Smooth muscle cell (in vitro differentiated cells): ENCODE results near the gene ITGA7. TPM values are rescaled to one million over a fixed set of nuclear protein-coding genes. Genes with fewer than 3 reads are reported as not detected.

ENCODE experiments used
- DNase-seq: peaks from one replicate; lab custom pipeline; 2025; ENCODE audit not compliant: unreplicated experiment; lab: John Stamatoyannopoulos, UW
- H2AFZ ChIP-seq: fragments of 200-600 bp; sonication (generic); 2 replicates; pipeline ENCODE4 v1.6.0; 2016; ENCODE audit warnings: antibody characterized with exemption, low read depth, mild to moderate bottlenecking
- H3F3A ChIP-seq: fragments of 200-600 bp; sonication (generic); 2 replicates; pipeline ENCODE4 v1.6.0; 2017; ENCODE audit warnings: antibody characterized with exemption, low read depth
- H3K27ac ChIP-seq: fragments of 200-600 bp; sonication (generic); 2 replicates; pipeline ENCODE4 v1.5.1; 2016; ENCODE audit warnings: low read depth, mild to moderate bottlenecking
- H3K27me3 ChIP-seq: fragments of 200-600 bp; sonication (generic); 2 replicates; pipeline ENCODE4 v1.6.1; 2016; ENCODE audit warnings: low read depth, mild to moderate bottlenecking
- H3K36me3 ChIP-seq: fragments of 200-600 bp; sonication (generic); 2 replicates; pipeline ENCODE4 v1.5.1; 2016; ENCODE audit warnings: low read depth
- H3K4me1 ChIP-seq: fragments of 200-600 bp; sonication (generic); 2 replicates; pipeline ENCODE4 v1.5.1; 2016; ENCODE audit warnings: low read depth
- H3K4me2 ChIP-seq: fragments of 200-600 bp; sonication (generic); 2 replicates; pipeline ENCODE4 v1.6.0; 2016; ENCODE audit warnings: mild to moderate bottlenecking
- H3K4me3 ChIP-seq: fragments of 200-600 bp; sonication (generic); 2 replicates; pipeline ENCODE4 v1.5.1; 2016; ENCODE audit warnings: mild to moderate bottlenecking
- H3K79me2 ChIP-seq: fragments of 200-600 bp; sonication (generic); 2 replicates; pipeline ENCODE4 v1.6.0; 2016; ENCODE audit warnings: low read depth, mild to moderate bottlenecking
- H3K9ac ChIP-seq: fragments of 200-600 bp; sonication (generic); 2 replicates; pipeline ENCODE4 v1.6.0; 2016; ENCODE audit warnings: low read depth
- H3K9me3 ChIP-seq: fragments of 200-600 bp; sonication (generic); replicated peaks from 2 replicates; pipeline ENCODE4 v1.5.1; 2016; ENCODE audit warnings: low read depth
- H4K20me1 ChIP-seq: fragments of 200-600 bp; sonication (generic); 2 replicates; pipeline ENCODE4 v1.6.0; 2016; ENCODE audit warnings: low read depth
- WGBS: methylation state at CpG from one replicate; pipeline ENCODE4 v1.1.7; 2016; ENCODE audit warnings: low lambda C conversion rate; 5-methylcytosine and 5-hydroxymethylcytosine counted together
- polyA plus RNA-seq: library from polyadenylated mRNA; unstranded; fragments of >200 nt; fragmentation: Nextera tagmentation; extraction: Ambion mirVana; gene quantifications from 2 replicates; pipeline ENCODE4 v1.2.1, GENCODE V29; 2016
- total RNA-seq: library from RNA; depleted of rRNA; stranded (reverse); fragments of >200 nt; gene quantifications from 2 replicates; pipeline ENCODE4 v1.2.3, GENCODE V29; 2014
- TF ChIP-seq, protein P1 (sequence below): fragments of 200-600 bp; sonication (generic); IDR thresholded peaks from 2 replicates; pipeline ENCODE4 v1.5.1; 2017; ENCODE audit warnings: borderline replicate concordance, mild to moderate bottlenecking, antibody characterized with exemption; ENCODE audit not compliant: insufficient read depth, poor library complexity, severe bottlenecking

ITGA7 gene
- total and polyA plus RNA-seq, 2 experiments from 2014 or later, result 0.90 to 1.1 TPM

DNA sequence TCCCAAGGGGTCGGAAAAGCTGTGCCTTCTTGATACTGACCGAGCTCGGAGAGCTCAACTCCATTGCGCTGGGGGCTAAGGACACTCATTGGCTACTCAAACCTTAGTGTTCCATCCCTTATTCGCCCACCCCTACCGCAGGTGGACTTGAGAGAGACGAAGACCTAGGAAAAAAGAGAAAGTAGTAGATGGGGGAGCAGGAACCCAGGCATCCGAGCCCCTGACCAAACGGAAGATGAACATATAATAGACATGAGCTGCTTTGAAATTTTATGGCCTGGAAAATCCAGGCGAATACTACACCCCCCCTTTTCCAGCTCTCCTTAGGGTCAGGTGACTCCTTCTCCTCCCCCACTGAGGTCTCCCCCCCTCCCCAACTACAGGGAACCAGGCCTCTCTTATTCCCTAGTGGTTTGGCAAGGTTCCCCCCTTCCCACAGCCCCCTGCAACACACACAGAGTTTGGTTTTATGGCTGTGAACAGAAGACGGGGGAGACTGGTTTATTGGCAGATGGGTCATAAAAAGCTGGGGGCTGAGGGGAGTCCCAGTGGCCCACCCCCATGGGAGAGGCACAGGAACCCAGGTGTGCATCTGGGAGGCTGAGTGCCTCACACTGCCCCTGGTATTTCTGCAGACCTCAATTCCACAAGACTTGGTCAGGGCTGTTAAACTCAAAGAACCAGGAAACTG is 36.8 kb upstream of the ITGA7 start:
- WGBS, result 6% methylated on average over 10 of the region's 11 CpGs
- DNase-seq, result no peak
- Histone ChIP-seq H3F3A (no peaks in the 10 kb centered on the region), H3K79me2 (peaks cover 7% of the 10 kb centered on the region), H3K4me3 (peak overlapping the region; percentile 80), H3K9me3 (no peaks in the 10 kb centered on the region), H2AFZ (no peak overlapping the region), H3K36me3 (no peaks in the 10 kb centered on the region), H3K27me3 (no peaks in the 10 kb centered on the region), H3K4me1 (peaks cover 35% of the 10 kb centered on the region), H4K20me1 (peaks cover 48% of the 10 kb centered on the region), H3K27ac (no peak overlapping the region), H3K9ac (no peak overlapping the region), H3K4me2 (peak overlapping the region; percentile 96)
- TF ChIP-seq, protein P1, sequence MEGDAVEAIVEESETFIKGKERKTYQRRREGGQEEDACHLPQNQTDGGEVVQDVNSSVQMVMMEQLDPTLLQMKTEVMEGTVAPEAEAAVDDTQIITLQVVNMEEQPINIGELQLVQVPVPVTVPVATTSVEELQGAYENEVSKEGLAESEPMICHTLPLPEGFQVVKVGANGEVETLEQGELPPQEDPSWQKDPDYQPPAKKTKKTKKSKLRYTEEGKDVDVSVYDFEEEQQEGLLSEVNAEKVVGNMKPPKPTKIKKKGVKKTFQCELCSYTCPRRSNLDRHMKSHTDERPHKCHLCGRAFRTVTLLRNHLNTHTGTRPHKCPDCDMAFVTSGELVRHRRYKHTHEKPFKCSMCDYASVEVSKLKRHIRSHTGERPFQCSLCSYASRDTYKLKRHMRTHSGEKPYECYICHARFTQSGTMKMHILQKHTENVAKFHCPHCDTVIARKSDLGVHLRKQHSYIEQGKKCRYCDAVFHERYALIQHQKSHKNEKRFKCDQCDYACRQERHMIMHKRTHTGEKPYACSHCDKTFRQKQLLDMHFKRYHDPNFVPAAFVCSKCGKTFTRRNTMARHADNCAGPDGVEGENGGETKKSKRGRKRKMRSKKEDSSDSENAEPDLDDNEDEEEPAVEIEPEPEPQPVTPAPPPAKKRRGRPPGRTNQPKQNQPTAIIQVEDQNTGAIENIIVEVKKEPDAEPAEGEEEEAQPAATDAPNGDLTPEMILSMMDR, result no peak

GRCh38 chr12:55743406-55744339 is 36.0 kb upstream of the ITGA7 start:
- WGBS, result 1% methylated on average over 58 of the region's 73 CpGs
- DNase-seq, result no peak
- peak overlapping the region; percentile 61 for H3K9ac ChIP-seq

GRCh38 chr12:55742719-55743405 is 35.2 kb upstream of the ITGA7 start, which contains the start of gene GDF11:
TSS of gene GDF11 (plus strand) at chr12:55743122. CDS start at chr12:55743317, 195 bp downstream.
- H3K79me2 ChIP-seq, result peaks cover 7% of the 10 kb centered on the region
- H4K20me1 ChIP-seq, result peaks cover 37% of the 10 kb centered on the region
- peak; percentile 62 for DNase-seq
- peak within 1 kb of the TSS; percentile 70 for H3K27ac ChIP-seq
- no peaks in the 10 kb centered on the region for H3K36me3 ChIP-seq
- H3K27me3 ChIP-seq, result no peaks in the 10 kb centered on the region
- H3K4me3 ChIP-seq, result peak within 1 kb of the TSS; percentile 80
- TF ChIP-seq, protein P1, result no peak
- WGBS, result 3% methylated on average over 6 of the region's 53 CpGs
- H3F3A ChIP-seq, result peaks cover 4% of the 10 kb centered on the region
- H3K4me2 ChIP-seq, result peak within 1 kb of the TSS; percentile 96
- peak within 1 kb of the TSS; percentile 61 for H3K9ac ChIP-seq
- H3K4me1 ChIP-seq, result peaks cover 38% of the 10 kb centered on the region
- H3K9me3 ChIP-seq, result no peaks in the 10 kb centered on the region
- H2AFZ ChIP-seq, result peak within 1 kb of the TSS; percentile 87

More at GRCh38 chr12:55743406-55744339, 36.0 kb upstream of the ITGA7 start:
- peaks cover 7% of the 10 kb centered on the region for H3K79me2 ChIP-seq
- peak overlapping the region; percentile 96 for H3K4me2 ChIP-seq
- no peaks in the 10 kb centered on the region for H3K9me3 ChIP-seq
- H2AFZ ChIP-seq, result no peak overlapping the region
- H4K20me1 ChIP-seq, result peaks cover 42% of the 10 kb centered on the region
- H3K4me1 ChIP-seq, result peaks cover 35% of the 10 kb centered on the region
- H3K27me3 ChIP-seq, result no peaks in the 10 kb centered on the region
- H3K36me3 ChIP-seq, result no peaks in the 10 kb centered on the region
- H3F3A ChIP-seq, result no peaks in the 10 kb centered on the region
- no peak overlapping the region for H3K27ac ChIP-seq
- TF ChIP-seq, protein P1, result no peak
- peak overlapping the region; percentile 80 for H3K4me3 ChIP-seq
